ENCODE results near the gene SCN3A. TPM values are rescaled to one million over a fixed set of nuclear protein-coding genes. Genes with fewer than 3 reads are reported as not detected.

The SCN3A gene
- total RNA-seq, 1 experiment from 2014 or later: 0.09 TPM

DNA sequence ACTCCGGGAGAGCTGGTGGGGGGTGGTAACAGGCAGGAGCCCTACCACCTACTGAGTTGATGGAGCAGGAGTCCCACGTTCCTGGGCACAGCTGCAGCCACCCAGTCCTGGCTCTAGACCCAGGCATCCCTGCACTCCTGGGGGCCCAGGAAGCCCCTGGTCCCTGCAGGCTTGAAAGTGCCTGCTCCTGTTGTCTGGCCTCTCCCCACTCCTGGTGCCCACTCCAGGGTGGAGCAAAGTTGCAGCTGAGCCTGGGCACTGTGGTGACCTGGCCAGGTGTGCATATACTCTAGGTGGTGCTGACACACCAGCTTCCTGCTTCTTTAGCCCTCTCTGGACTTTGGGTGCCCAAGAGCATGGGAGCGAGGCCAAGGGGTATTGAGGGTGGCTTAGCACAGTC lies 129.5 kb downstream of the SCN3A start:
- intact Hi-C loops (cut with micrococcal nuclease; ENCODE audit: unreplicated experiment): no loop called here
- TF ChIP-seq, protein P1, sequence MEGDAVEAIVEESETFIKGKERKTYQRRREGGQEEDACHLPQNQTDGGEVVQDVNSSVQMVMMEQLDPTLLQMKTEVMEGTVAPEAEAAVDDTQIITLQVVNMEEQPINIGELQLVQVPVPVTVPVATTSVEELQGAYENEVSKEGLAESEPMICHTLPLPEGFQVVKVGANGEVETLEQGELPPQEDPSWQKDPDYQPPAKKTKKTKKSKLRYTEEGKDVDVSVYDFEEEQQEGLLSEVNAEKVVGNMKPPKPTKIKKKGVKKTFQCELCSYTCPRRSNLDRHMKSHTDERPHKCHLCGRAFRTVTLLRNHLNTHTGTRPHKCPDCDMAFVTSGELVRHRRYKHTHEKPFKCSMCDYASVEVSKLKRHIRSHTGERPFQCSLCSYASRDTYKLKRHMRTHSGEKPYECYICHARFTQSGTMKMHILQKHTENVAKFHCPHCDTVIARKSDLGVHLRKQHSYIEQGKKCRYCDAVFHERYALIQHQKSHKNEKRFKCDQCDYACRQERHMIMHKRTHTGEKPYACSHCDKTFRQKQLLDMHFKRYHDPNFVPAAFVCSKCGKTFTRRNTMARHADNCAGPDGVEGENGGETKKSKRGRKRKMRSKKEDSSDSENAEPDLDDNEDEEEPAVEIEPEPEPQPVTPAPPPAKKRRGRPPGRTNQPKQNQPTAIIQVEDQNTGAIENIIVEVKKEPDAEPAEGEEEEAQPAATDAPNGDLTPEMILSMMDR (IDR thresholded peaks at IDR 0.05; ENCODE audit: unreplicated experiment): no peak
- H3K4me1 Mint-ChIP-seq (ENCODE audit: low read depth, unreplicated experiment): no peaks in the 10 kb centered on the region
- H3K27ac Mint-ChIP-seq (ENCODE audit: unreplicated experiment): no peak overlapping the region
- no peaks in the 10 kb centered on the region for H3K27me3 Mint-ChIP-seq (ENCODE audit: unreplicated experiment)
- H3K4me3 Mint-ChIP-seq (ENCODE audit: low read depth, unreplicated experiment): no peak overlapping the region
- peaks cover 7% of the 10 kb centered on the region for H3K9me3 Mint-ChIP-seq (ENCODE audit: low read depth, unreplicated experiment)
- no peaks in the 10 kb centered on the region for H3K36me3 Mint-ChIP-seq (ENCODE audit: insufficient read depth, unreplicated experiment)
- BruUV-seq (replicated peaks): no TSS peak
- no peak for DNase-seq
- CTCF ChIA-PET: interaction anchor here (0.6 kb wide), 1 partner anchor 51 kb away, joined by 3 read pairs; no protein-coding TSS in a partner anchor

DNA sequence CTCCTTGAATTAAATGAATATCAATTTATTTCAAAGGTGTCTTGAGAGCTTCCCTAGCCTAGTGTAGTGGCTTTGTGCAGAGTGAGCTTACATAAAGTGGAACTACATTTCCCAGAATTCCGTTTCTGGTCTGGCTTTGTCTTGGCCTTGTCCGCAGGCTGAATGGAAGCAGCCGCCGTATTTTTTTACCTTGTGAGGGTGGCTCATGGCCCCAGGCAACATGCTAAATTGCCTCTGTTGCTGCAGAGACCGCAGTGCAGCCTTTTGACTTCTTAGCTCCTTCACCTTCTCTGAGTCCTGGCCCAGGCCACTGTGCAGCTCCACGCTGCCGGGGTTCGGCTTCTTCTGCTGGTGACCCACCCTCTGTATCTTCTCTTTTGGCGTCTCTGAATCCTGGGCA lies 133.8 kb downstream of the SCN3A start:
- CTCF ChIA-PET: interaction anchor here (0.7 kb wide), 1 partner anchor 37 kb away, joined by 5 read pairs; no protein-coding TSS in a partner anchor
- intact Hi-C loops (cut with micrococcal nuclease; ENCODE audit: unreplicated experiment): no loop called here
- H3K27ac Mint-ChIP-seq (ENCODE audit: unreplicated experiment): no peak overlapping the region
- BruUV-seq (replicated peaks): no TSS peak
- peaks cover 18% of the 10 kb centered on the region for H3K4me1 Mint-ChIP-seq (ENCODE audit: low read depth, unreplicated experiment)
- H3K36me3 Mint-ChIP-seq (ENCODE audit: insufficient read depth, unreplicated experiment): no peaks in the 10 kb centered on the region
- TF ChIP-seq, protein P1 (IDR thresholded peaks at IDR 0.05; ENCODE audit: unreplicated experiment): no peak
- DNase-seq: no peak
- H3K27me3 Mint-ChIP-seq (ENCODE audit: unreplicated experiment): no peaks in the 10 kb centered on the region
- H3K4me3 Mint-ChIP-seq (ENCODE audit: low read depth, unreplicated experiment): no peak overlapping the region
- H3K9me3 Mint-ChIP-seq (ENCODE audit: low read depth, unreplicated experiment): peaks cover 7% of the 10 kb centered on the region

DNA sequence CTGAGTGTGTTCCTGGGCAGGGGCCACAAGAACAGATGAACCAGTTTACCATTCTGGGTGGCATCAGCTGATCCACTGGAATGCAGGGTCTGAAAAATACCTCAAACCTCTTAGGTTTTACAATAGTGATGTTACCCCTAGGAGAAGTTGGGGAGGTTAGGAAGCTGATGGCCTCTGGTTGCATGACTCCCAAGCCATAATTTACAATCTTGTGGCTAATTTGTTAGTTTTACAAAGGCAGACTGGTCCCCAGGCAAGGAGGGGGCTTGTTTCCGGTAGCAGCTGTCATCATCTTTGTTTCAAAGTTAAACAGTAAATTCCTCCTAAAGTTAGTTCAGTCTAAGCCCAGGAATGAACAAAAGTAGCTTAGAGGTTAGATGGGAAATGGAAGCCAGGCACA lies 134.7 kb downstream of the SCN3A start:
- TF ChIP-seq, protein P1 (IDR thresholded peaks at IDR 0.05; ENCODE audit: unreplicated experiment): no peak
- Mint-ChIP-seq H3K27me3 (ENCODE audit: unreplicated experiment) (no peaks in the 10 kb centered on the region), H3K4me3 (ENCODE audit: low read depth, unreplicated experiment) (no peak overlapping the region), H3K36me3 (ENCODE audit: insufficient read depth, unreplicated experiment) (no peaks in the 10 kb centered on the region), H3K9me3 (ENCODE audit: low read depth, unreplicated experiment) (peaks cover 7% of the 10 kb centered on the region), H3K4me1 (ENCODE audit: low read depth, unreplicated experiment) (peaks cover 18% of the 10 kb centered on the region), H3K27ac (ENCODE audit: unreplicated experiment) (no peak overlapping the region)
- CTCF ChIA-PET: interaction anchor here (0.6 kb wide), 1 partner anchor 309 kb away, joined by 3 read pairs; no protein-coding TSS in a partner anchor
- DNase-seq: no peak
- intact Hi-C loops (cut with micrococcal nuclease; ENCODE audit: unreplicated experiment): no loop called here
- no TSS peak for BruUV-seq (replicated peaks)

DNA sequence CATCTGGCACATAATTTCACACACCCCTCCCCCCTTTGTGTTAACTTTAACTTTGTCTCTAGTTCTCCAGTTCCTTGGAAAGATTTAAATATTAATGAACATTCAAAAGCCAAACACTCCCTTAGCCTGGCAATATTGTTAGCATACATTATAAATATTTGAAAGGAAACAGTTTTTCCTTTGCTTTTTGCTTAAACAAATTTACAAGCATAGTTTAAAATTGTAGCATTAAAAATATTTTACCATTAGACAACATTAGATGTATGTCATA lies 135.4 kb downstream of the SCN3A start:
- Mint-ChIP-seq H3K27me3 (ENCODE audit: unreplicated experiment) (no peaks in the 10 kb centered on the region), H3K4me3 (ENCODE audit: low read depth, unreplicated experiment) (peak overlapping the region; percentile 58), H3K4me1 (ENCODE audit: low read depth, unreplicated experiment) (peaks cover 18% of the 10 kb centered on the region), H3K27ac (ENCODE audit: unreplicated experiment) (peak overlapping the region; percentile 67), H3K9me3 (ENCODE audit: low read depth, unreplicated experiment) (peaks cover under 1% of the 10 kb centered on the region), H3K36me3 (ENCODE audit: insufficient read depth, unreplicated experiment) (no peaks in the 10 kb centered on the region)
- intact Hi-C loops (cut with micrococcal nuclease; ENCODE audit: unreplicated experiment): no loop called here
- TF ChIP-seq, protein P1 (IDR thresholded peaks at IDR 0.05; ENCODE audit: unreplicated experiment): no peak
- CTCF ChIA-PET: interaction anchor here (1.0 to 1.1 kb wide), 2 partner anchors 9 to 51 kb away, joined by 3 read pairs; no protein-coding TSS in a partner anchor
- DNase-seq: no peak
- BruUV-seq (replicated peaks): no TSS peak
